RWPE1 (cell line): Measurements from ENCODE around the gene FRMD3.
A peak's percentile ranks its signal among the peaks of the same experiment; 100 is the strongest.

ENCODE experiments used
- CTCF ChIA-PET: fragments of 350-600 bp; sonication (Branson Sonifier 250); formaldehyde crosslinking; extraction: SDS; loops from one replicate; lab custom pipeline; 2021; lab: Yijun Ruan, JAX
- POLR2A ChIA-PET: fragments of 400-600 bp; formaldehyde crosslinking; extraction: SDS; loops from one replicate; lab custom pipeline; 2020; ENCODE audit warnings: antibody characterized with exemption; ENCODE audit not compliant: low non-redundant PET; lab: Yijun Ruan, JAX
- DNase-seq: peaks from one replicate; pipeline ENCODE4 v3.0.0; 2012; ENCODE audit warnings: low spot score
- H3K27ac ChIP-seq: fragments of 450-650 bp; 2 replicates; pipeline ENCODE4 v1.5.1; 2017
- TF ChIP-seq, protein P1 (sequence below): fragments of 450-650 bp; conservative IDR thresholded peaks from 2 replicates; pipeline ENCODE4 v1.5.1; 2017; ENCODE audit warnings: low read depth, mild to moderate bottlenecking

FRMD3 gene

DNA sequence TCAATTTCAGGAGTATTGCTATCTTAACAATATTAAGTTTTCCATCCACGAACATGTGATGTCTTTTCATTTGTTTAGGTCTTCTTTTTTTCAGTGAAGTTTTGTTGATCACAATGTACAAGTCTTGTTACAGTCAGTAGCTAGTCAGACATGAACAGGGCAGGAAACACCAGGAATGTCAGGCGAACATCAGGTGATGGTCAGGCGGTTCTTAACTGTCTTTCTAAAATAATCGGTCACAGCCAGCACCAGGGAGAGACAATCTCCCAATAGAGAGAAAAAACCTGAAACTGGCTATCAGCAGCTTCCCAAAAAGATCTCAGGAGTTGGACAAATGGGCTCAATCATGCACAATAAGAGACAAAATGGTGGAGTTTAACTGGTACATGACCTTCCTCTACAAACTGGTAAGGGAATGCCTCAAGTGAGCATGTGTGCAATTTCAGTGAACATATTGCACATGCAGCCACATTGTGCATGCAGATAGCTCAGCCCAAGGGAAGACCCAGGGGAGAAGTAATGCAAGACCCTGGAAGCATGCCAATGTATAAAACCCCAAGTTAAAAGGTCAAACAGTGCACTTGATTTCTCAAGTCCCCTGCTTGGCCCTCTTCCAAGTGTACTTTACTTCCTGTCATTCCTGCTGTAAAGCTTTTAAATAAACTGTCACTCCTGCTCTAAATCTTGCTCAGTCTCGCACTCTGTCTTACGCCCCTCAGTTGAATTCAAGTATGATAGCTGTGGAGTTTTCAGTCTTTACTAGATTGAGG lies 299.1 kb downstream of the FRMD3 start:
- ChIA-PET POLR2A (no interaction called here), CTCF (no interaction called here)
- no peak for DNase-seq
- no peak overlapping the region for H3K27ac ChIP-seq
- TF ChIP-seq, protein P1, sequence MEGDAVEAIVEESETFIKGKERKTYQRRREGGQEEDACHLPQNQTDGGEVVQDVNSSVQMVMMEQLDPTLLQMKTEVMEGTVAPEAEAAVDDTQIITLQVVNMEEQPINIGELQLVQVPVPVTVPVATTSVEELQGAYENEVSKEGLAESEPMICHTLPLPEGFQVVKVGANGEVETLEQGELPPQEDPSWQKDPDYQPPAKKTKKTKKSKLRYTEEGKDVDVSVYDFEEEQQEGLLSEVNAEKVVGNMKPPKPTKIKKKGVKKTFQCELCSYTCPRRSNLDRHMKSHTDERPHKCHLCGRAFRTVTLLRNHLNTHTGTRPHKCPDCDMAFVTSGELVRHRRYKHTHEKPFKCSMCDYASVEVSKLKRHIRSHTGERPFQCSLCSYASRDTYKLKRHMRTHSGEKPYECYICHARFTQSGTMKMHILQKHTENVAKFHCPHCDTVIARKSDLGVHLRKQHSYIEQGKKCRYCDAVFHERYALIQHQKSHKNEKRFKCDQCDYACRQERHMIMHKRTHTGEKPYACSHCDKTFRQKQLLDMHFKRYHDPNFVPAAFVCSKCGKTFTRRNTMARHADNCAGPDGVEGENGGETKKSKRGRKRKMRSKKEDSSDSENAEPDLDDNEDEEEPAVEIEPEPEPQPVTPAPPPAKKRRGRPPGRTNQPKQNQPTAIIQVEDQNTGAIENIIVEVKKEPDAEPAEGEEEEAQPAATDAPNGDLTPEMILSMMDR, result no peak

GRCh38 chr9:83236029-83236696 lies 302.0 kb downstream of the FRMD3 start:
- TF ChIP-seq, protein P1, result no peak
- ChIA-PET CTCF (interaction anchor here (1.1 kb wide), 1 partner anchor 98 kb away, joined by 3 read pairs; no protein-coding TSS in a partner anchor), POLR2A (interaction anchor here (0.6 kb wide), 1 partner anchor 1491 kb away, joined by 3 read pairs; no protein-coding TSS in a partner anchor)
- no peak for DNase-seq
- no peak overlapping the region for H3K27ac ChIP-seq

- TF ChIP-seq, protein P1, result no peak
- ChIA-PET POLR2A (interaction anchor here (0.6 kb wide), 1 partner anchor 1490 kb away, joined by 3 read pairs; no protein-coding TSS in a partner anchor), CTCF (no interaction called here)
- no peak for DNase-seq
- H3K27ac ChIP-seq, result no peak overlapping the region
Measured at GRCh38 chr9:83235526-83235925, 302.7 kb downstream of the FRMD3 start.

- CTCF ChIA-PET, result no interaction called here
- TF ChIP-seq, protein P1, result no peak
- POLR2A ChIA-PET, result no interaction called here
- DNase-seq, result no peak
- H3K27ac ChIP-seq, result no peak overlapping the region
Measured at GRCh38 chr9:83234541-83234940, 303.7 kb downstream of the FRMD3 start.

DNA sequence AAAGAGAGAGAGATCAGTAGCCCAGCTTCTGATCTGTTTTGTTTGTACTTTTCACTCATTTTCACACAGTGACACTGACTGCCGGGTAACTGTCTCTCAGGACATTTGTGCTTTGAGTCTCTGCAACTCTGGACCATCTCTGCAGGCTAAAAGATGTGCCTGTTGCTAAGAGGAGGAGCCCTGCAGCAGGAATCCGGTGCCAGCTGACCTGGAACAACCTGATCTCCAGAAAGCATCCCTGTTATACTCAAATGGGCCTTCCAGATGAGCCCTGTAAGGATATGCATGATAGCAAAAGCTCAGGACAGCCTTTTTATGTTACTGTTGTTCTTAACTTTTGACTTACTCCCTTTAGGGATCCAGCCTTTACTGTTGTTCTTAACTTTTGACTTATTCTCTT lies 304.6 kb downstream of the FRMD3 start:
- CTCF ChIA-PET, result interaction anchor here (0.7 kb wide), 1 partner anchor 275 kb away, joined by 3 read pairs; no protein-coding TSS in a partner anchor
- no peak overlapping the region for H3K27ac ChIP-seq
- no peak for DNase-seq
- TF ChIP-seq, protein P1, result no peak
- POLR2A ChIA-PET, result no interaction called here

DNA sequence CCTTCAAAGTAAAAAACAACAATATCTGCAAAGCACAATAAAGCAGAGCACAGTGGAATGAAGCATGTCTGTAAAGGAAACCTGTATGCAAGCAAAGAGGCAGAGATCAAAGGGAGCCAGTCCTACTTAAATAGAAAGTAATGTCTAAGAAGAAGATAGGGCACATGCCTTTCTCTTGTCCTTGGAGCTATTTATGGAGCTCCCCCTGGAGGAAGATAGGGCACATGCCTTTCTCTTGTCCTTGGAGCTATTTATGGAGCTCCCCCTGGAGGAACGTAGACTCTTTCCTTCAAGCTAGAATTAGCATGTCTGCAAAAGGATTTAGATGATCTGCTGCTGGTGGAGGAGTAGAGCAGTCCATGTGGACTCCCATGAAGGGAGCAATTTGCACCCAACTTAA lies 307.2 kb downstream of the FRMD3 start:
- TF ChIP-seq, protein P1, result peak; percentile 29
- DNase-seq, result peak; percentile 37
- H3K27ac ChIP-seq, result no peak overlapping the region
- ChIA-PET POLR2A (no interaction called here), CTCF (interaction anchor here (0.6 to 1.1 kb wide), 5 partner anchors 11 to 351 kb away, joined by 3 to 7 read pairs (median 4); no protein-coding TSS in a partner anchor)
